Adrenal gland (tissue), 5 donors: ENCODE measurements around the gene KRTAP5-5.

Source experiments
- POLR2A ChIP-seq, 2 donors: fragments of 450-650 bp; IDR thresholded peaks; one replicate each; pipeline ENCODE4 v1.6.1; 2017; ENCODE audit warnings: antibody characterized with exemption in 2 of 2, mild to moderate bottlenecking in 2 of 2, moderate library complexity in 1 of 2
- TF ChIP-seq, protein P1 (sequence below), 6 experiments: fragments of 450-650 bp in 4 of 6; fragments of 200-600 bp in 2 of 6; sonication (generic) in 1 of 6; IDR thresholded peaks; 1 replicate in 5 of 6; 2 replicates in 1 of 6; pipeline versions ENCODE4 v1.5.1 to v1.8.0; 2016 to 2021; ENCODE audit warnings: antibody characterized with exemption in 6 of 6, mild to moderate bottlenecking in 2 of 6, moderate library complexity in 1 of 6
- donor health status: DM: no; HTN: no; CAD: no.

GRCh38 chr11:1581976-1582375 lies 47.6 kb upstream of the KRTAP5-5 start:
- TF ChIP-seq, protein P1, sequence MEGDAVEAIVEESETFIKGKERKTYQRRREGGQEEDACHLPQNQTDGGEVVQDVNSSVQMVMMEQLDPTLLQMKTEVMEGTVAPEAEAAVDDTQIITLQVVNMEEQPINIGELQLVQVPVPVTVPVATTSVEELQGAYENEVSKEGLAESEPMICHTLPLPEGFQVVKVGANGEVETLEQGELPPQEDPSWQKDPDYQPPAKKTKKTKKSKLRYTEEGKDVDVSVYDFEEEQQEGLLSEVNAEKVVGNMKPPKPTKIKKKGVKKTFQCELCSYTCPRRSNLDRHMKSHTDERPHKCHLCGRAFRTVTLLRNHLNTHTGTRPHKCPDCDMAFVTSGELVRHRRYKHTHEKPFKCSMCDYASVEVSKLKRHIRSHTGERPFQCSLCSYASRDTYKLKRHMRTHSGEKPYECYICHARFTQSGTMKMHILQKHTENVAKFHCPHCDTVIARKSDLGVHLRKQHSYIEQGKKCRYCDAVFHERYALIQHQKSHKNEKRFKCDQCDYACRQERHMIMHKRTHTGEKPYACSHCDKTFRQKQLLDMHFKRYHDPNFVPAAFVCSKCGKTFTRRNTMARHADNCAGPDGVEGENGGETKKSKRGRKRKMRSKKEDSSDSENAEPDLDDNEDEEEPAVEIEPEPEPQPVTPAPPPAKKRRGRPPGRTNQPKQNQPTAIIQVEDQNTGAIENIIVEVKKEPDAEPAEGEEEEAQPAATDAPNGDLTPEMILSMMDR (IDR thresholded peaks at IDR 0.05), result no peak
- no peak for TF ChIP-seq POLR2A (IDR thresholded peaks at IDR 0.05)
